SK-N-SH treated with all-trans-retinoic acid at 6 μM for 48 hours (cell line): Measurements from ENCODE around the gene EHHADH.

Source experiments
- ARNTL ChIP-seq: fragments of 450-650 bp; formaldehyde crosslinking; IDR thresholded peaks from 2 replicates; pipeline ENCODE4 v1.5.0; 2020; ENCODE audit warnings: low read depth, mild to moderate bottlenecking, moderate library complexity, borderline replicate concordance
- BACH2 ChIP-seq: fragments of 250-450 bp; sonication (Bioruptor Pico); IDR thresholded peaks from 2 replicates; pipeline ENCODE4 v1.9.0; 2021; ENCODE audit warnings: mild to moderate bottlenecking, borderline replicate concordance
- CREB5 ChIP-seq: fragments of 250-450 bp; sonication (Bioruptor Pico); IDR thresholded peaks from 2 replicates; pipeline ENCODE4 v1.5.1; 2020; ENCODE audit warnings: low read depth, mild to moderate bottlenecking, moderate library complexity
- CSRNP3 ChIP-seq: fragments of 250-450 bp; sonication (Bioruptor Pico); IDR thresholded peaks from 2 replicates; pipeline ENCODE4 v1.5.1; 2021; ENCODE audit warnings: mild to moderate bottlenecking, moderate library complexity
- PATZ1 ChIP-seq: fragments of 250-450 bp; sonication (Bioruptor Pico); IDR thresholded peaks from 2 replicates; pipeline ENCODE4 v1.8.0; 2020; ENCODE audit warnings: mild to moderate bottlenecking, moderate library complexity, borderline replicate concordance
- PPARA ChIP-seq: fragments of 250-450 bp; sonication (Bioruptor Pico); IDR thresholded peaks from 2 replicates; pipeline ENCODE4 v1.5.0; 2020; ENCODE audit warnings: mild to moderate bottlenecking, borderline replicate concordance
- RARB ChIP-seq: fragments of 250-450 bp; sonication (Bioruptor Pico); IDR thresholded peaks from 2 replicates; pipeline ENCODE4 v1.8.0; 2021; ENCODE audit warnings: mild to moderate bottlenecking, moderate library complexity
- SNAI2 ChIP-seq: fragments of 250-450 bp; sonication (Bioruptor Pico); IDR thresholded peaks from 2 replicates; pipeline ENCODE4 v1.5.0; 2020; ENCODE audit warnings: mild to moderate bottlenecking, moderate library complexity
- ZFP3 ChIP-seq: fragments of 250-450 bp; sonication (Bioruptor Pico); IDR thresholded peaks from 2 replicates; pipeline ENCODE4 v1.5.0; 2020; ENCODE audit warnings: mild to moderate bottlenecking, moderate library complexity
- ZNF8 ChIP-seq: fragments of 450-650 bp; formaldehyde crosslinking; IDR thresholded peaks from 2 replicates; pipeline ENCODE4 v1.5.0; 2020; ENCODE audit warnings: mild to moderate bottlenecking, moderate library complexity

DNA sequence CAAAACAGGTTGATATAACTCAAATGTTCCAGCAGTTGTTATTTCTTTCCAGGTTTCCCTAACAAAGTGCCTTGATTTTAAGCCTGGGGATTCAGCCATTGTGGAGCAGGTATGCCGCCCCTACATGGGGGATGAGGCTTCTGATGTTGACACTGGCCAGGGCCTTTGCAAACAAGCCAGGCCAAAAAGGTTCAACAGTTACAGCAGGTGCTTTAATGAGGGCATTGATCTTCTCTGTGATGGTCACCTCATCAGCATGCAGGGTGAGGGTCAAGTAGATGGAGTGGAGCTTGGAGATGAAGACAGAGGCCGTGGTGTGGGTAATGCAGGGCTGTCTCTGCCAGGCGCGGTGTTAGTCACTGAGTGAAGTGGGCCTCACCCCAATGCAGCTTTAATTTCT is 22.6 kb upstream of the EHHADH start:
- TF ChIP-seq ZNF8 (no peak), ARNTL (CRISPR knock-in tag) (no peak), PATZ1 (no peak), SNAI2 (no peak), PPARA (CRISPR knock-in tag) (no peak), BACH2 (CRISPR knock-in tag) (no peak), RARB (CRISPR knock-in tag) (no peak), CREB5 (CRISPR knock-in tag) (no peak), ZFP3 (CRISPR knock-in tag) (no peak), CSRNP3 (CRISPR knock-in tag) (no peak)
